Measurements from ENCODE around the gene OR6N2.
A peak's percentile ranks its signal among the peaks of the same experiment; 100 is the strongest.

Gene OR6N2

GRCh38 chr1:158781104-158781503 lies at the start of gene OR6N2:
Gene OR6N2 (minus strand): TSS chr1:158781204. CDS start chr1:158777635, 3,569 bp downstream.
- Mint-ChIP-seq H3K9me3 (no peaks in the 10 kb centered on the region), H3K27ac (no peak within 1 kb of the TSS), H3K36me3 (ENCODE audit: low read depth) (no peaks in the 10 kb centered on the region), H3K4me3 (no peak within 1 kb of the TSS), H3K4me1 (ENCODE audit: low read depth) (peaks cover 5% of the 10 kb centered on the region), H3K27me3 (peaks cover 7% of the 10 kb centered on the region)

- Mint-ChIP-seq H3K27ac (peak overlapping the region; percentile 24), H3K4me1 (ENCODE audit: low read depth) (peaks cover 18% of the 10 kb centered on the region), H3K9me3 (peaks cover 24% of the 10 kb centered on the region), H3K36me3 (ENCODE audit: low read depth) (peaks cover 5% of the 10 kb centered on the region), H3K27me3 (peaks cover 4% of the 10 kb centered on the region), H3K4me3 (no peak overlapping the region)
Measured at GRCh38 chr1:158830074-158830677, 49.2 kb upstream of the OR6N2 start.

GRCh38 chr1:158821723-158822122 lies 40.7 kb upstream of the OR6N2 start:
- H3K4me1 Mint-ChIP-seq (ENCODE audit: low read depth) = peaks cover 15% of the 10 kb centered on the region
- no peak overlapping the region for H3K4me3 Mint-ChIP-seq
- peaks cover 20% of the 10 kb centered on the region for H3K27me3 Mint-ChIP-seq
- no peak overlapping the region for H3K27ac Mint-ChIP-seq
- H3K9me3 Mint-ChIP-seq = no peaks in the 10 kb centered on the region
- H3K36me3 Mint-ChIP-seq (ENCODE audit: low read depth) = no peaks in the 10 kb centered on the region

- Mint-ChIP-seq H3K36me3 (ENCODE audit: low read depth) (no peaks in the 10 kb centered on the region), H3K27ac (no peak overlapping the region), H3K27me3 (peaks cover 16% of the 10 kb centered on the region), H3K4me1 (ENCODE audit: low read depth) (peaks cover 15% of the 10 kb centered on the region), H3K9me3 (no peaks in the 10 kb centered on the region), H3K4me3 (peak overlapping the region; percentile 7)
Measured at GRCh38 chr1:158819461-158820443, 38.7 kb upstream of the OR6N2 start.

GRCh38 chr1:158818975-158819431 lies 38.0 kb upstream of the OR6N2 start:
- peak overlapping the region; percentile 21 for H3K27ac Mint-ChIP-seq
- H3K27me3 Mint-ChIP-seq = peaks cover 16% of the 10 kb centered on the region
- H3K9me3 Mint-ChIP-seq = no peaks in the 10 kb centered on the region
- no peak overlapping the region for H3K4me3 Mint-ChIP-seq
- no peaks in the 10 kb centered on the region for H3K36me3 Mint-ChIP-seq (ENCODE audit: low read depth)
- peaks cover 15% of the 10 kb centered on the region for H3K4me1 Mint-ChIP-seq (ENCODE audit: low read depth)

GRCh38 chr1:158818560-158818959 lies 37.6 kb upstream of the OR6N2 start:
- Mint-ChIP-seq H3K27me3 (peaks cover 14% of the 10 kb centered on the region), H3K4me1 (ENCODE audit: low read depth) (peaks cover 15% of the 10 kb centered on the region), H3K9me3 (no peaks in the 10 kb centered on the region), H3K4me3 (no peak overlapping the region), H3K27ac (peak overlapping the region; percentile 21), H3K36me3 (ENCODE audit: low read depth) (no peaks in the 10 kb centered on the region)

GRCh38 chr1:158814970-158815369 lies 34.0 kb upstream of the OR6N2 start:
- Mint-ChIP-seq H3K27me3 (no peaks in the 10 kb centered on the region), H3K4me1 (ENCODE audit: low read depth) (peaks cover 15% of the 10 kb centered on the region), H3K4me3 (no peak overlapping the region), H3K36me3 (ENCODE audit: low read depth) (no peaks in the 10 kb centered on the region), H3K27ac (no peak overlapping the region), H3K9me3 (no peaks in the 10 kb centered on the region)

GRCh38 chr1:158813164-158813563 lies 32.2 kb upstream of the OR6N2 start:
- H3K27me3 Mint-ChIP-seq = no peaks in the 10 kb centered on the region
- H3K4me3 Mint-ChIP-seq = no peak overlapping the region
- no peak overlapping the region for H3K27ac Mint-ChIP-seq
- no peaks in the 10 kb centered on the region for H3K36me3 Mint-ChIP-seq (ENCODE audit: low read depth)
- H3K9me3 Mint-ChIP-seq = no peaks in the 10 kb centered on the region
- H3K4me1 Mint-ChIP-seq (ENCODE audit: low read depth) = no peaks in the 10 kb centered on the region

GRCh38 chr1:158812336-158812735 lies 31.3 kb upstream of the OR6N2 start:
- Mint-ChIP-seq H3K4me3 (no peak overlapping the region), H3K27ac (no peak overlapping the region), H3K36me3 (ENCODE audit: low read depth) (no peaks in the 10 kb centered on the region), H3K4me1 (ENCODE audit: low read depth) (no peaks in the 10 kb centered on the region), H3K27me3 (no peaks in the 10 kb centered on the region), H3K9me3 (no peaks in the 10 kb centered on the region)

- Mint-ChIP-seq H3K4me3 (no peak overlapping the region), H3K9me3 (no peaks in the 10 kb centered on the region), H3K36me3 (ENCODE audit: low read depth) (no peaks in the 10 kb centered on the region), H3K27me3 (peaks cover 5% of the 10 kb centered on the region), H3K27ac (no peak overlapping the region), H3K4me1 (ENCODE audit: low read depth) (no peaks in the 10 kb centered on the region)
Measured at GRCh38 chr1:158810311-158810710, 29.3 kb upstream of the OR6N2 start.

GRCh38 chr1:158809862-158810261 lies 28.9 kb upstream of the OR6N2 start:
- H3K9me3 Mint-ChIP-seq = no peaks in the 10 kb centered on the region
- H3K36me3 Mint-ChIP-seq (ENCODE audit: low read depth) = no peaks in the 10 kb centered on the region
- H3K27ac Mint-ChIP-seq = no peak overlapping the region
- H3K27me3 Mint-ChIP-seq = peaks cover 5% of the 10 kb centered on the region
- no peak overlapping the region for H3K4me3 Mint-ChIP-seq
- no peaks in the 10 kb centered on the region for H3K4me1 Mint-ChIP-seq (ENCODE audit: low read depth)

GRCh38 chr1:158809256-158809655 lies 28.3 kb upstream of the OR6N2 start:
- no peaks in the 10 kb centered on the region for H3K9me3 Mint-ChIP-seq
- H3K4me3 Mint-ChIP-seq = no peak overlapping the region
- H3K27ac Mint-ChIP-seq = no peak overlapping the region
- H3K4me1 Mint-ChIP-seq (ENCODE audit: low read depth) = no peaks in the 10 kb centered on the region
- peaks cover 5% of the 10 kb centered on the region for H3K27me3 Mint-ChIP-seq
- no peaks in the 10 kb centered on the region for H3K36me3 Mint-ChIP-seq (ENCODE audit: low read depth)

GRCh38 chr1:158806916-158807536 lies 26.0 kb upstream of the OR6N2 start:
- H3K36me3 Mint-ChIP-seq (ENCODE audit: low read depth) = no peaks in the 10 kb centered on the region
- H3K9me3 Mint-ChIP-seq = no peaks in the 10 kb centered on the region
- H3K4me1 Mint-ChIP-seq (ENCODE audit: low read depth) = no peaks in the 10 kb centered on the region
- peaks cover 19% of the 10 kb centered on the region for H3K27me3 Mint-ChIP-seq
- H3K27ac Mint-ChIP-seq = no peak overlapping the region
- H3K4me3 Mint-ChIP-seq = no peak overlapping the region

GRCh38 chr1:158803678-158804077 lies 22.7 kb upstream of the OR6N2 start:
- H3K27me3 Mint-ChIP-seq = peaks cover 30% of the 10 kb centered on the region
- H3K4me1 Mint-ChIP-seq (ENCODE audit: low read depth) = peaks cover 7% of the 10 kb centered on the region
- no peaks in the 10 kb centered on the region for H3K36me3 Mint-ChIP-seq (ENCODE audit: low read depth)
- no peak overlapping the region for H3K4me3 Mint-ChIP-seq
- no peaks in the 10 kb centered on the region for H3K9me3 Mint-ChIP-seq
- H3K27ac Mint-ChIP-seq = no peak overlapping the region

- Mint-ChIP-seq H3K9me3 (no peaks in the 10 kb centered on the region), H3K4me1 (ENCODE audit: low read depth) (peaks cover 7% of the 10 kb centered on the region), H3K4me3 (no peak overlapping the region), H3K27ac (no peak overlapping the region), H3K27me3 (peaks cover 30% of the 10 kb centered on the region), H3K36me3 (ENCODE audit: low read depth) (no peaks in the 10 kb centered on the region)
Measured at GRCh38 chr1:158801396-158801795, 20.4 kb upstream of the OR6N2 start.
